Activated T-cell treated with anti-CD3 and anti-CD28 coated beads, Interleukin-2, amount 50 U/mL, for 1 hour (primary cell): ENCODE data around the gene MAFG.

Source experiments
- DNase-seq: peaks from one replicate; pipeline ENCODE4 v3.0.0-alpha.2; 2020

MAFG gene

GRCh38 chr17:81890447-81891302 lies 36.9 kb downstream of the MAFG start:
- no peak for DNase-seq

DNA sequence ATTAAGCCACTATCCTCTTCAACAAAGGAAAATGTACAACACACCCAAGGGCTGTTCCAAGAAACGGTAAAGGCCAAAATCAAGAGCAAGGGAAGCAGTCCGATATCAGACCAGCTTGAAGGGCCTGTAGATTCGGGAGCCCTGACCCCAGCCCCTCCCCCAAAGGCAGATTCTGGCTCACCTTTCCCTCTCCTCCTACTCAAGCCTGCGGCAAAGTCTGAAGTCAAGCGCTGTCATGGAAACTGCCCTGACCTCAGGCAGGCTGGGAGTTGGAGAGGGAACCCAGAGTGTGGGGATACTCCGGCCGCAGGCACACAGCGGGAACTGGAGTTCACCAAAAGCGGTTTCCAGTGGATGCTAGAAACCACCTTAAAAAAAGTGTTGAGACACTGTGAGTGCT lies 37.9 kb downstream of the MAFG start:
- DNase-seq: no peak

DNA sequence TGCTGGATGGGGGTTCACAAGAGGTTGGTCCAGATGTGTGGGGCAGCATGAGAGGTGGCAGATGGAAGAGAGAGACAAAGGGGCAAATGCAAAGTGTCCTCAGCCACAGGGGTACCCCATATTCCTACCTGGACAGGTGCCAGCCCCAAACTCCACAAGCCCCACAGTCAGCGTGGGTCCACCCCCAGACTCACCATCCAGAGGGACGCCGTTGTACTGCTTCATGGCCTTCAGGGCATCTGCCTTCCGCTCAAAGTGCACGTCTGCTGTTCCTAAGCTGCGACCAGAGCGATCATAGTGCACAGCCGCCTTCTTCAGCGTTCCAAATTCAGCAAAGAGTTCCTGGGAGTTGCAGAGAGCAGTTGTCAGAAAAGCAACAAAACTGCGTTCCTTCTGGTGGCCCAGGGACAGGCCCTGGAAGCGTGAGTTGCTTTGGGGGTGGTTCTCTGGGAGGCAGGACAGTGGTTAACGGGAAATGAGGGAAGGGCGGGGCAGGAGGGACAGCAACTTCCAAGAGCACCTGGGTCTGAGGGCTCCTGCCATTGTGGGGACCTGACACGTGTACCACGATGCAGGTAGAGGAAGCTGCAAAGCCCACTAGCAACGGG lies 38.4 kb downstream of the MAFG start:
- no peak for DNase-seq

DNA sequence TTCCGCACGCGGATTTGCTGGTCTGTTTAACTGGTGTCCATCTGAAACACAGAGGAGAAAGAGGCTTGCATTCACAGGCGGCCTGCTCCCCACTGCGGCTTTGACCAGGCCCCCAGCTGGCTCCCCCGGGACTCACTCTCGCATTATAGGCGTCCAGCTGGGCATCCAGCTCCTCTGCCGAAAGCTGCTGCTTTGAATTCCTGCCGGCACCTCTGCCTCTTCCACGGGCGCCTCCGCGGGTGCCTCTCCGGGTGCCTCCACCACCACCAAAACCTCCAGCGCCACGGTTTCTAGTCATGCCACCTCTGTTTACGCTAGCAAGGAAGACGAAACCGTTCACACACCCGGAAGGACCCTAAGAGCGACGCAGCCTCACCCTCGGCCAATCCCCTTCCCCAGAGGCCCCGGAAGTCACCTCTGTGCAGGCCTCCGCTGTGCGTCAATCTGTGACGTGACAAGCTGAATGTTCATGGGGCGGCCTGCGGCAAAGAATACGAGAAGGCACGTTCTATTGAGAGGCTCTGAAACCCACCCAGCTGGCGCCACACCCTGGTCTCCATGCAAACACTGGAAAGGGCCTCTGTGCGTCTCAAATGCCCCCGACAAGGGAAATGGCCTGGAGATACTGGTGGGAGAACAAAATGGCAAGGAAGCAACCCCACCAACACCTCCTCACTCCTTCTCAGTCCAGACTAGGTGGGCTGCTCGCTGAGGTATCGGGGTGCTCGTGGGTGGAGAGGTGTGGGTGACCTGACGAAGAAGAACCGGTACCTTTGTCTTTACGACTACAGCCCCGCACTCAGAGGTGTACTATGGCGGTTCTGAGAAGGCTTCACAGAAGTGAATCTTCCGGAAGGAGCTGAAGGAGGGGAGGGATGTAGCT lies 39.2 kb downstream of the MAFG start:
- no peak for DNase-seq

GRCh38 chr17:81885869-81886548 lies 41.5 kb downstream of the MAFG start:
- no peak for DNase-seq

- DNase-seq: no peak
Measured at GRCh38 chr17:81885454-81885853, 42.1 kb downstream of the MAFG start.

GRCh38 chr17:81884968-81885367 lies 42.6 kb downstream of the MAFG start:
- DNase-seq: no peak

GRCh38 chr17:81884520-81884919 lies 43.0 kb downstream of the MAFG start:
- DNase-seq: no peak

DNA sequence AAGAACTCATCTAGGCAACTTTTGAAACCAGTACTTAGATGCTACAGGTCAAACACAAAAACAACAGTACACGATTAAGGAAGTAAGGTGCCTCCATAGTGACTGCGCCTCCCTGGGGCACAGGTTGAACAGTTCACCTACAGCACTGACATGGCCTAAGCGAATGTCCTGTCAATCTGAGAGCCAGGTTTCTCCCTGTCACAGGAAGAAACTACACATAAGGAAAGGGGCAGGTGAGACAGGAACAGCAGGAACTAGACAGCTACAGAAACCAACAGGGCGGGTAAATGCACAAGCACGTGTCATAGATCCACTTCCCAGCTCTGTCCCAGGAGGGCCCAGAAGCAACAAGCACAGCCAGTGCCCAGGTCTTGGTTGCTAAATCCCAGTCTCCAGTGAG lies 48.4 kb downstream of the MAFG start:
- no peak for DNase-seq

DNA sequence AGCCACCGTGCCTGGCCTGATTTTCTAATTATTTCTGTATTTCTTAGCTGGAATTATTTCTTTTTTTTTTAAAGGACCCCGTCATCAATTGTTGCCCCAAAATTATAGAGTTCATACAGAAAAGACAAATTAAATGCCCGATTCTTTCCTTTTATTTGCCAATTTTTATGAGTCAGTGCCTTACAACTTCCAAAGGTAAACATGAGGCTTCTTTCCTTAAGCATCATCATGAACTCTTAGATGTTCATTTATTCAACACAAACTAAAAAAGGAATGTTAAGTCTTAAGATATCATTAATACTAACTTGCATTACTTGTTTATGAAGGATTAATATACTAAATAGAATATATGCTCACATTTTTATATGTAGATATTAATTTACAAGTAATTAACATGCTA lies 49.2 kb downstream of the MAFG start:
- DNase-seq: no peak

DNA sequence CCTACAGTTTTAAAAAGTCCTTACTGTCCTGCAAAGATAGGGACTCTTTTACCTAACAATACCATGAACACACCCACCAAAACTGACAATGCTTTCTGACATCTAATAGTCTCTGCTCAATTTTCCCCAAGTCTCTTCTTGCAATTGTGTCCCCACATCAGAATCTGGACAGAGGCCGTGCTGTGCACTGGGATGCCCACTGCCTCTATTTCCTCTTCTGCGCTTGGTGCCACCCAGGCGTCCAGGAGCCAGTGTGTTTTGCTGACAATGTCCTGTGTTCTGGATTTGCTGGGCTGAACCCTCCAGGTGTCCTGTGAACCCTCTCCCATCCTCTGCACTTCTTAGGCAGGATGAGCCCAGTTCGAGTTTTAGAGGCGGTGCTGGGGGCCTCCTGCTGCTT lies 50.0 kb downstream of the MAFG start:
- no peak for DNase-seq

- peak; percentile 95 for DNase-seq
Measured at GRCh38 chr17:81871387-81872230, 55.9 kb downstream of the MAFG start.

DNA sequence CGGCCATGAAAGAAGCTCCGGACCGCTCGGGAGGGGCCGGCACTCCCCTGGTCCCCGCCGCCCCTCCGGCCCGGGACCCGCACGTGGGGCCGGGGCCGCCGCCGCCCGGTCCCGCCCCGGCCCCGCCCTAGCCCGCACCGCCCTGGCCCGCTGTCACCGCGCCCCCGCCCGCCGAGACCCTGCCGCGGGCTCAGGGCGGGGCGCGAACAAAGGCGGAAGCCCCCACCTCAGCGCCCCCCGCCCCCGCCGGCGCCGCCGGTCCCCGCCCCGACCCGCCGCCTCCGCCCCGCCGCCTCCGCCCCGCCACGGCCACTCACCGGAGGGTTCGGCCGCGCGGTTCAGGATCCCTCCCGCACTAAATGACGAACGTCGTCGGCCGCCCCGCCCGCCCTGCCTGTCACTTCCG lies 56.6 kb downstream of the MAFG start, which contains the start of gene ARHGDIA:
ARHGDIA (minus strand) TSS at position 357 of the 406 bp plus-strand sequence. CDS start 1,407 bp downstream, outside the sequence.
- DNase-seq: no peak

DNA sequence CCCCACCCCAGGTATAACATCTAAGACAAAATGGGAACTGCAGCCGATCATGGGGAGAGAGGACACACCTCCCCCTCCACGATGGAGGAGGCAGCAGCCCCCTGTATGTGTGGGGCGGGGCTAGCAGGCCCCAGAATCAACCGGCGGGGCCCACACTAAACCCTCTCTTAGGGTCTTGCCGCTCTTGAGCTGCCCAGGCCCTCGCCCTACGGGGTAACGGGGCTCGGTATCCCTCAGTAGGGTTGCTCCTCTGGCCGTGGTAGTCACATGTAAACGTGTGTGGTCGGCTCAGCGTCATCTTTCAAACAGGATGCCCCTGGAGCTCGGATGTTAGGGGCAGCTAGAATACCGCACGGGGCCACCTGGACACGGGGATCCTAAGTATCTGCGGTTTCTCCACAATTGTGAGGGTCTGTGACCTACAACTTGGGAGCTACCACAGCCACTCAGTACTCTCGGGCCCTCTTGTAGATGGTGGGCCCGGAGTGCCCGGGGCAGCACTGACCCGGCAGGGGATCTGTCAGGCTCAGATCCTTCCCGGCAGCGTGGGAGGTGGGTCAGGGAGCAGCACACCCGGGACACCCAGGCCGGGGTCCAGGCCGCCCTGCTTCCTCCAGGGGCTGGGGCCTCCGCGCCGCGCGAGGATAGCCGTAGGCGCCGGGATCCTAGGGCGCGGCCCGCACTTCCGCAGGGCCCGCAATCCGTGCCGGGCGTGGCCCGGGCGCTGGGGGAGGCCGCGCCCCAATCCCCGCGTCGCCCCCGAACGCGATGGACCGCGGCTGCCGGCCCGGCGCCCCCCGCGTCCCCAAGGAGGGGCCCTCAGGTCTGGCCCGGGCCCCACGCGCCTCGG lies 57.2 kb downstream of the MAFG start:
- peak; percentile 60 for DNase-seq

GRCh38 chr17:81869221-81870130 lies 58.1 kb downstream of the MAFG start:
- peak; percentile 57 for DNase-seq

DNA sequence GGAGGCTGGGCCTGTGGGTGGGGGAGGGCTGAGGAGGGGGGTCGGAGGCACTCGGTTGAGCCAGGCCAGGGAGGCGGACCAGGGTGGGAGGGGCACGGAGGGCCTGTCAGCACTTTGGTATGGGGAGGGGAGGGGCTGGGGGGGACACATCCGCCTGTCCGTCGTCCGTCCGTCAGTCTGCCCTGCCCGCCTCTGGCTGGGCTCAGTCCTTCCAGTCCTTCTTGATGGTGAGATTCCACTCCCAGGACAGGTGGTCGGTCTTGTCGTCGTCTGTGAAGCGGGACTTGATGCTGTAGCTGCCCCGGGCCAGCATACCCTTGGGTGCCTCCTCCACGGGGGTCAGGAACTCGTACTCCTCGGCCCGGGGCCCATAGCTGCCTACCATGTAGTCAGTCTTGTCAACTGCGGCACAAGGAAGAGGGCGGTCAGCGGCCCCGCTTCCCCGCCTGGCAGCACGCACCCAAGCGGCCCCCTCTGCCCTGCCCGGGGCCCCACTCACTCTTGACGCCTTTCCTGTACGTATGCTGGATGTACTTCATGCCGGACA lies 58.8 kb downstream of the MAFG start:
- no peak for DNase-seq
